ENCODE measurements around the gene BIRC3. TPM values are rescaled to one million over a fixed set of nuclear protein-coding genes. Genes with fewer than 3 reads are reported as not detected.
A peak's percentile ranks its signal among the peaks of the same experiment; 100 is the strongest.

Gene BIRC3
- polyA plus RNA-seq, 1 donor (not counting 4 experiments of a cell fraction or from before 2014, with no cell fraction given): 2.1 TPM

- no peak for DNase-seq (ENCODE audit: low read depth, low spot score)
- Histone ChIP-seq H3K27me3 (ENCODE audit: control insufficient read depth, extremely low read depth, insufficient read depth, low read length) (no peaks in the 10 kb centered on the region), H2AFZ (ENCODE audit: control insufficient read depth, low read length) (peak overlapping the region; percentile 34), H4K20me1 (ENCODE audit: control insufficient read depth, extremely low read depth, insufficient read depth, low read length) (no peaks in the 10 kb centered on the region), H3K79me2 (ENCODE audit: control insufficient read depth, insufficient read depth, low read length) (no peaks in the 10 kb centered on the region), H3K9me3 (ENCODE audit: control insufficient read depth, low read depth, low read length) (no peaks in the 10 kb centered on the region), H3K4me1 (ENCODE audit: control insufficient read depth, extremely low read depth, insufficient read depth, low read length) (no peaks in the 10 kb centered on the region), H3K36me3 (ENCODE audit: control insufficient read depth in 2 of 2, extremely low read depth in 1 of 2, insufficient read depth in 2 of 2, low read length in 2 of 2) (no peaks in the 10 kb centered on the region), H3K4me2 (ENCODE audit: control insufficient read depth, extremely low read depth, insufficient read depth, low read depth, low read length) (peak overlapping the region; percentile 42), H3K9ac (ENCODE audit: control insufficient read depth, extremely low read depth, insufficient read depth, low read length) (no peak overlapping the region), H3K9me1 (ENCODE audit: control insufficient read depth, extremely low read depth, insufficient read depth, low read length) (no peaks in the 10 kb centered on the region), H3K4me3 (ENCODE audit: control insufficient read depth in 2 of 3, extremely low read depth in 1 of 3, insufficient read depth in 2 of 3, low read depth in 1 of 3, low read length in 3 of 3) (no peak overlapping the region), H3K27ac (ENCODE audit: control insufficient read depth, insufficient read depth, low read length) (no peak overlapping the region)
- dilution Hi-C loops (cut with MboI; ENCODE audit: extremely low pct_ligation_motif_present, low sequenced_read_pairs): no loop called here
- FAIRE-seq: peak; percentile 77
- no peak for TF ChIP-seq EZH2 (IDR thresholded peaks at IDR 0.05; ENCODE audit: low read length)
- peak; percentile 49 to 73 (median 71) for TF ChIP-seq CTCF (optimal IDR thresholded peaks at IDR 0.05 in 1 of 3, IDR thresholded peaks at IDR 0.05 in 1 of 3, conservative IDR thresholded peaks at IDR 0.05 in 1 of 3; ENCODE audit: extremely low read depth in 1 of 3, insufficient read depth in 2 of 3, low read length in 3 of 3)
Observed at GRCh38 chr11:102287964-102288724, 29.1 kb upstream of the BIRC3 start.

GRCh38 chr11:102288725-102289083 lies 28.6 kb upstream of the BIRC3 start:
- no peaks in the 10 kb centered on the region for H3K9me3 ChIP-seq (ENCODE audit: control insufficient read depth, low read depth, low read length)
- no peaks in the 10 kb centered on the region for H3K27me3 ChIP-seq (ENCODE audit: control insufficient read depth, extremely low read depth, insufficient read depth, low read length)
- H3K27ac ChIP-seq (ENCODE audit: control insufficient read depth, insufficient read depth, low read length): no peak overlapping the region
- no peaks in the 10 kb centered on the region for H3K9me1 ChIP-seq (ENCODE audit: control insufficient read depth, extremely low read depth, insufficient read depth, low read length)
- no peaks in the 10 kb centered on the region for H3K79me2 ChIP-seq (ENCODE audit: control insufficient read depth, insufficient read depth, low read length)
- H3K9ac ChIP-seq (ENCODE audit: control insufficient read depth, extremely low read depth, insufficient read depth, low read length): no peak overlapping the region
- dilution Hi-C loops (cut with MboI; ENCODE audit: extremely low pct_ligation_motif_present, low sequenced_read_pairs): no loop called here
- H3K4me2 ChIP-seq (ENCODE audit: control insufficient read depth, extremely low read depth, insufficient read depth, low read depth, low read length): no peak overlapping the region
- H3K36me3 ChIP-seq (ENCODE audit: control insufficient read depth in 2 of 2, extremely low read depth in 1 of 2, insufficient read depth in 2 of 2, low read length in 2 of 2): no peaks in the 10 kb centered on the region
- FAIRE-seq (no peak), DNase-seq (ENCODE audit: low read depth, low spot score) (no peak)
- no peaks in the 10 kb centered on the region for H3K4me1 ChIP-seq (ENCODE audit: control insufficient read depth, extremely low read depth, insufficient read depth, low read length)
- H3K4me3 ChIP-seq (ENCODE audit: control insufficient read depth in 2 of 3, extremely low read depth in 1 of 3, insufficient read depth in 2 of 3, low read depth in 1 of 3, low read length in 3 of 3): no peak overlapping the region
- H4K20me1 ChIP-seq (ENCODE audit: control insufficient read depth, extremely low read depth, insufficient read depth, low read length): no peaks in the 10 kb centered on the region
- no peak overlapping the region for H2AFZ ChIP-seq (ENCODE audit: control insufficient read depth, low read length)
- TF ChIP-seq CTCF (optimal IDR thresholded peaks at IDR 0.05 in 1 of 3, IDR thresholded peaks at IDR 0.05 in 1 of 3, conservative IDR thresholded peaks at IDR 0.05 in 1 of 3; ENCODE audit: extremely low read depth in 1 of 3, insufficient read depth in 2 of 3, low read length in 3 of 3) (no peak), EZH2 (IDR thresholded peaks at IDR 0.05; ENCODE audit: low read length) (no peak)

All from keratinocyte (primary cell).